PC-3 (cell line): ENCODE results near the gene THOC2. TPM values are rescaled to one million over a fixed set of nuclear protein-coding genes. Genes with fewer than 3 reads are reported as not detected.

Experiments used
- ATAC-seq: fragments of 200-7000 bp; cut with Tn5 transposase; 2 replicates; pipeline ENCODE4 v1.9.1; 2020; ENCODE audit warnings: mild to moderate bottlenecking, moderate library complexity
- BruUV-seq: library from RNA; stranded (reverse); fragments of 400-500 nt; replicated peaks from 2 replicates; lab custom pipeline; 2021; lab: Mats Ljungman, UMichigan
- CTCF ChIA-PET: fragments of 300-600 bp; sonication (Branson Sonifier 250); formaldehyde crosslinking; loops from one replicate; lab custom pipeline; 2022; ENCODE audit warnings: antibody characterized with exemption; lab: Charles Lee
- POLR2A ChIA-PET: fragments of 300-600 bp; sonication (Branson Sonifier 250); formaldehyde crosslinking; loops from one replicate; lab custom pipeline; 2022; ENCODE audit warnings: antibody characterized with exemption; ENCODE audit not compliant: unreplicated experiment; lab: Charles Lee
- DNase-seq: peaks from one replicate; pipeline ENCODE4 v3.0.0-alpha.2; 2015
- H2AFZ ChIP-seq: fragments of 300-600 bp; sonication (generic); 2 replicates; pipeline ENCODE4 v1.6.0; 2016; ENCODE audit warnings: antibody characterized with exemption, low read length
- H3F3A ChIP-seq: fragments of 300-600 bp; sonication (generic); one replicate; pipeline ENCODE4 v1.6.0; 2017; ENCODE audit warnings: antibody characterized with exemption, low read length, control low read depth, mild to moderate bottlenecking; ENCODE audit not compliant: unreplicated experiment
- H3K27ac ChIP-seq: fragments of 300-600 bp; sonication (generic); 2 replicates; pipeline ENCODE4 v1.5.1; 2016; ENCODE audit warnings: mild to moderate bottlenecking, low read length
- H3K27me3 ChIP-seq: fragments of 300-600 bp; sonication (generic); 2 replicates; pipeline ENCODE4 v1.6.1; 2016; ENCODE audit warnings: low read length, mixed read lengths
- H3K36me3 ChIP-seq: fragments of 300-600 bp; sonication (generic); 2 replicates; pipeline ENCODE4 v1.6.1; 2016; ENCODE audit warnings: low read depth, mixed run types, low read length, mixed read lengths
- H3K4me1 ChIP-seq: fragments of 300-600 bp; sonication (generic); 2 replicates; pipeline ENCODE4 v1.5.1; 2016; ENCODE audit warnings: low read length; ENCODE audit not compliant: insufficient read depth
- H3K4me2 ChIP-seq: fragments of 300-600 bp; sonication (generic); 2 replicates; pipeline ENCODE4 v1.6.0; 2016; ENCODE audit warnings: low read length
- H3K4me3 ChIP-seq: fragments of 300-600 bp; sonication (generic); 2 replicates; pipeline ENCODE4 v1.5.1; 2016; ENCODE audit warnings: mild to moderate bottlenecking, low read length, mixed read lengths
- H3K79me2 ChIP-seq: fragments of 300-600 bp; sonication (generic); 2 replicates; pipeline ENCODE4 v1.6.1; 2017; ENCODE audit warnings: low read length, mixed read lengths
- H3K9ac ChIP-seq: fragments of 300-600 bp; sonication (generic); 2 replicates; pipeline ENCODE4 v1.6.0; 2016; ENCODE audit warnings: mild to moderate bottlenecking, low read length
- H3K9me2 ChIP-seq: fragments of 300-600 bp; sonication (generic); replicated peaks from 2 replicates; pipeline ENCODE4 v1.6.1; 2016; ENCODE audit warnings: mixed run types, low read length, mixed read lengths
- H3K9me3 ChIP-seq: fragments of 300-600 bp; sonication (generic); 2 replicates; pipeline ENCODE4 v1.6.1; 2016; ENCODE audit warnings: low read length, mixed read lengths
- H4K20me1 ChIP-seq: fragments of 300-600 bp; sonication (generic); 2 replicates; pipeline ENCODE4 v1.6.1; 2016; ENCODE audit warnings: low read length, mixed read lengths
- CTCF ChIP-seq: fragments of 300-600 bp; sonication (generic); conservative IDR thresholded peaks from 2 replicates; pipeline ENCODE4 v1.5.1; 2017; ENCODE audit warnings: antibody characterized with exemption, low read depth, mild to moderate bottlenecking, low read length
- EZH2 ChIP-seq: fragments of 300-600 bp; sonication (generic); IDR thresholded peaks from one replicate; pipeline ENCODE4 v1.6.1; 2017; ENCODE audit warnings: antibody characterized with exemption, mild to moderate bottlenecking, low read length; ENCODE audit not compliant: unreplicated experiment
- EZH2phosphoT487 ChIP-seq: fragments of 300-600 bp; sonication (generic); IDR thresholded peaks from 2 replicates; pipeline ENCODE4 v1.6.1; 2018; ENCODE audit warnings: mild to moderate bottlenecking, antibody characterized with exemption, low read length, borderline replicate concordance
- intact Hi-C: fragments of 100-400 bp; cut with micrococcal nuclease; formaldehyde crosslinking; loops from 2 replicates; pipeline ENCODE4 v1.9.0; 2023
- total RNA-seq: library from RNA; depleted of rRNA; stranded (reverse); fragments of >200 nt; gene quantifications from 2 replicates; pipeline ENCODE4 v1.2.3, GENCODE V29; 2014

THOC2 gene
- total RNA-seq, 1 experiment from 2014 or later: 69.1 TPM

- H3K4me3 ChIP-seq: no peak overlapping the region
- no peaks in the 10 kb centered on the region for H3K79me2 ChIP-seq
- intact Hi-C loops: no loop called here
- H3K27me3 ChIP-seq: no peaks in the 10 kb centered on the region
- H4K20me1 ChIP-seq: no peaks in the 10 kb centered on the region
- no peak overlapping the region for H2AFZ ChIP-seq
- DNase-seq: no peak
- H3K9me3 ChIP-seq: no peaks in the 10 kb centered on the region
- no peak overlapping the region for H3K27ac ChIP-seq
- peaks cover 11% of the 10 kb centered on the region for H3K36me3 ChIP-seq
- H3K9ac ChIP-seq: no peak overlapping the region
- no peak overlapping the region for H3K4me2 ChIP-seq
- no peak for ATAC-seq
- no peaks in the 10 kb centered on the region for H3K4me1 ChIP-seq
- BruUV-seq: no TSS peak
- H3K9me2 ChIP-seq: no peaks in the 10 kb centered on the region
- CTCF ChIA-PET: no interaction called here
- POLR2A ChIA-PET: no interaction called here
- TF ChIP-seq EZH2phosphoT487: no peak
- H3F3A ChIP-seq: no peaks in the 10 kb centered on the region
Observed at GRCh38 chrX:123603491-123603890, 129.4 kb downstream of the THOC2 start.

DNA sequence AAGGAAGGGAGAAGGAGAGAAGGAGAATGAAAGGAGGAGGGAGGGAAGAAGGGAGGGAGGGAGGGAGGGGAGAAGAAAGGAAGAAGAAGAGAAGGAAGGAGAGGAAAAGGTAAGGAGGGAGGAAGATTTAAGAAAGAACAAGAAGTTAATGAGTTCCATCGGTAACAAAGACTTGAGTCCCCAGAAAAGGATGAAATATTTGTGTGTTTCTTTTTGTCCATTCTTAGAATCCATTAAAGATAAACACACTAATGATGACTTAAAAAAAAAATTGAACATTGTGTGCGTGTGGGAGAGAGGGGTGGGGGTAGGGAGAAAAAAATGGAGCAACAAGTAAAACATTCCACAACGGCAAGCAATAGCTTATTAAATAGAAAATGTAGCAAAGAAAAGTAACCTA is 131.4 kb downstream of the THOC2 start:
- Histone ChIP-seq H3K4me2 (no peak overlapping the region), H3K4me1 (no peaks in the 10 kb centered on the region), H3K4me3 (no peak overlapping the region), H3K9ac (no peak overlapping the region), H3K9me3 (no peaks in the 10 kb centered on the region), H3K79me2 (no peaks in the 10 kb centered on the region), H2AFZ (no peak overlapping the region), H4K20me1 (no peaks in the 10 kb centered on the region), H3K27ac (no peak overlapping the region), H3K36me3 (peaks cover 11% of the 10 kb centered on the region), H3K27me3 (no peaks in the 10 kb centered on the region), H3K9me2 (no peaks in the 10 kb centered on the region), H3F3A (no peaks in the 10 kb centered on the region)
- ChIA-PET CTCF (no interaction called here), POLR2A (no interaction called here)
- no peak for DNase-seq
- no peak for ATAC-seq
- no peak for TF ChIP-seq EZH2phosphoT487
- BruUV-seq: no TSS peak
- intact Hi-C loops: no loop called here

GRCh38 chrX:123600181-123600580 is 132.7 kb downstream of the THOC2 start:
- ChIA-PET POLR2A (no interaction called here), CTCF (no interaction called here)
- H4K20me1 ChIP-seq: no peaks in the 10 kb centered on the region
- peaks cover 6% of the 10 kb centered on the region; the same call in 1 of the 2 replicates for H3K36me3 ChIP-seq
- intact Hi-C loops: no loop called here
- H2AFZ ChIP-seq: no peak overlapping the region
- no peaks in the 10 kb centered on the region for H3F3A ChIP-seq
- DNase-seq (no peak), ATAC-seq (no peak)
- H3K4me1 ChIP-seq: no peaks in the 10 kb centered on the region
- H3K9ac ChIP-seq: no peak overlapping the region
- TF ChIP-seq EZH2phosphoT487: no peak
- no peak for TF ChIP-seq CTCF
- no peak for TF ChIP-seq EZH2
- no peaks in the 10 kb centered on the region for H3K9me3 ChIP-seq
- no peak overlapping the region for H3K4me3 ChIP-seq
- H3K27me3 ChIP-seq: no peaks in the 10 kb centered on the region
- H3K9me2 ChIP-seq: no peaks in the 10 kb centered on the region
- no peaks in the 10 kb centered on the region for H3K79me2 ChIP-seq
- no peak overlapping the region for H3K27ac ChIP-seq
- no peak overlapping the region for H3K4me2 ChIP-seq
- no TSS peak for BruUV-seq
